Body of pancreas (tissue), 4 donors: ENCODE data around the gene OR6X1. TPM values are rescaled to one million over a fixed set of nuclear protein-coding genes. Genes with fewer than 3 reads are reported as not detected.

Source experiments
- ATAC-seq: fragments of 150-250 bp; one replicate; pipeline ENCODE4 v1.9.1; 2016
- DNase-seq, 4 donors: peaks; one replicate each; pipeline ENCODE4 v3.0.0-alpha.2; 2019
- H3K27ac ChIP-seq, 4 donors: fragments of 200-600 bp; sonication (generic); 1 replicate in 3 of 4; 2 replicates in 1 of 4; pipeline versions ENCODE4 v1.5.1 to v1.6.1; 2016 to 2019; ENCODE audit warnings: mild to moderate bottlenecking in 1 of 4, mixed read lengths in 1 of 4, moderate library complexity in 1 of 4
- H3K27me3 ChIP-seq, 2 donors: fragments of 200-600 bp; sonication (generic); one replicate each; pipeline ENCODE4 v1.6.0; 2016; ENCODE audit warnings: mild to moderate bottlenecking in 1 of 2
- H3K36me3 ChIP-seq, 2 donors: fragments of 200-600 bp; sonication (generic); replicated peaks in 1 of 2; 2 replicates each; pipeline ENCODE4 v1.5.1; 2016; ENCODE audit warnings: low read depth in 2 of 2; ENCODE audit not compliant: insufficient read depth in 1 of 2
- H3K4me1 ChIP-seq: fragments of 200-600 bp; sonication (generic); one replicate; pipeline ENCODE4 v1.6.0; 2016
- H3K4me3 ChIP-seq, 2 donors: fragments of 200-600 bp; sonication (generic); 1 replicate in 1 of 2; 2 replicates in 1 of 2; pipeline ENCODE4 v1.5.1; 2016 to 2019
- H3K9me3 ChIP-seq, 3 donors: fragments of 200-600 bp; sonication (generic); 1 replicate in 2 of 3; 2 replicates in 1 of 3; pipeline ENCODE4 v1.5.1; 2016
- CTCF ChIP-seq, 7 experiments: fragments of 450-650 bp in 4 of 7; fragments of 200-600 bp in 3 of 7; sonication (generic) in 3 of 7; IDR thresholded peaks; one replicate each; pipeline ENCODE4 v1.5.1; 2016 to 2019; ENCODE audit warnings: antibody characterized with exemption in 7 of 7
- POLR2A ChIP-seq, 3 donors: fragments of 450-650 bp; IDR thresholded peaks; one replicate each; pipeline ENCODE4 v1.6.1; 2016; ENCODE audit warnings: antibody characterized with exemption in 3 of 3, mild to moderate bottlenecking in 2 of 3
- WGBS, 2 donors: methylation state at CpG; one replicate each; pipeline ENCODE4 v1.1.5; 2017; 5-methylcytosine and 5-hydroxymethylcytosine counted together
- intact Hi-C: fragments of 100-400 bp; cut with DNase I; formaldehyde crosslinking; loops from one replicate; pipeline ENCODE4 v1.15.1; 2023
- total RNA-seq, 2 donors: library from RNA; depleted of rRNA; stranded (reverse); fragments of >200 nt; gene quantifications; one replicate each; pipeline ENCODE4 v1.1.0, GENCODE V29; 2016

The OR6X1 gene
- total RNA-seq, 2 donors from 2014 or later, result not detected

GRCh38 chr11:123762422-123762821, 8.1 kb upstream of the OR6X1 start:
- Histone ChIP-seq H3K9me3 (no peaks in the 10 kb centered on the region), H3K4me1 (no peaks in the 10 kb centered on the region), H3K27me3 (no peaks in the 10 kb centered on the region), H3K36me3 (no peaks in the 10 kb centered on the region), H3K4me3 (no peak overlapping the region), H3K27ac (no peak overlapping the region)
- DNase-seq (no peak), ATAC-seq (no peak)
- intact Hi-C loops, result no loop called here
- no peak for TF ChIP-seq POLR2A (IDR thresholded peaks at IDR 0.05)
- TF ChIP-seq CTCF (IDR thresholded peaks at IDR 0.05), result no peak

GRCh38 chr11:123760894-123761293, 6.6 kb upstream of the OR6X1 start:
- H3K36me3 ChIP-seq, result no peaks in the 10 kb centered on the region
- ATAC-seq, result no peak
- 81 to 84% methylated on average over 1 of the region's 1 CpG for WGBS, 2 donors
- H3K27me3 ChIP-seq, result no peaks in the 10 kb centered on the region
- intact Hi-C loops, result no loop called here
- no peak for DNase-seq
- no peak overlapping the region for H3K4me3 ChIP-seq
- TF ChIP-seq CTCF (IDR thresholded peaks at IDR 0.05) (no peak), POLR2A (IDR thresholded peaks at IDR 0.05) (no peak)
- no peaks in the 10 kb centered on the region for H3K9me3 ChIP-seq
- H3K27ac ChIP-seq, result no peak overlapping the region
- no peaks in the 10 kb centered on the region for H3K4me1 ChIP-seq

GRCh38 chr11:123757976-123758375, 3.7 kb upstream of the OR6X1 start:
- no peak for TF ChIP-seq POLR2A (IDR thresholded peaks at IDR 0.05)
- TF ChIP-seq CTCF (IDR thresholded peaks at IDR 0.05), result no peak
- ATAC-seq, result no peak
- H3K9me3 ChIP-seq, result no peaks in the 10 kb centered on the region
- no peaks in the 10 kb centered on the region for H3K27me3 ChIP-seq
- H3K27ac ChIP-seq, result no peak overlapping the region
- no peak for DNase-seq
- H3K4me3 ChIP-seq, result no peak overlapping the region
- H3K4me1 ChIP-seq, result no peaks in the 10 kb centered on the region
- 80% methylated on average over 3 of the region's 3 CpGs for WGBS, 2 donors
- intact Hi-C loops, result no loop called here
- no peaks in the 10 kb centered on the region for H3K36me3 ChIP-seq

- intact Hi-C loops, result no loop called here
- no peak overlapping the region for H3K27ac ChIP-seq
- H3K4me1 ChIP-seq, result no peaks in the 10 kb centered on the region
- ATAC-seq (no peak), DNase-seq (no peak)
- H3K27me3 ChIP-seq, result no peaks in the 10 kb centered on the region
- H3K9me3 ChIP-seq, result no peaks in the 10 kb centered on the region
- 81% methylated on average over 3 of the region's 3 CpGs for WGBS, 2 donors
- no peaks in the 10 kb centered on the region for H3K36me3 ChIP-seq
- no peak for TF ChIP-seq POLR2A (IDR thresholded peaks at IDR 0.05)
- no peak for TF ChIP-seq CTCF (IDR thresholded peaks at IDR 0.05)
- H3K4me3 ChIP-seq, result no peak overlapping the region
Observed at GRCh38 chr11:123755813-123756212, 1.5 kb upstream of the OR6X1 start.

GRCh38 chr11:123755344-123755743, 1.0 kb upstream of the OR6X1 start:
- ATAC-seq (no peak), DNase-seq (no peak)
- Histone ChIP-seq H3K36me3 (no peaks in the 10 kb centered on the region), H3K4me1 (no peaks in the 10 kb centered on the region), H3K4me3 (no peak overlapping the region), H3K27me3 (no peaks in the 10 kb centered on the region), H3K9me3 (no peaks in the 10 kb centered on the region), H3K27ac (no peak overlapping the region)
- intact Hi-C loops, result no loop called here
- no peak for TF ChIP-seq POLR2A (IDR thresholded peaks at IDR 0.05)
- no peak for TF ChIP-seq CTCF (IDR thresholded peaks at IDR 0.05)
